Neural progenitor cell (in vitro differentiated cells): ENCODE measurements around the gene CSRNP3.

Experiments
- CTCF ChIP-seq: fragments of 200-600 bp; sonication (generic); IDR thresholded peaks from 2 replicates; pipeline ENCODE4 v1.5.1; 2017; ENCODE audit warnings: antibody characterized with exemption, mild to moderate bottlenecking
- EZH2phosphoT487 ChIP-seq: fragments of 200-600 bp; sonication (generic); IDR thresholded peaks from 2 replicates; pipeline ENCODE4 v1.6.1; 2017; ENCODE audit warnings: antibody characterized with exemption

- TF ChIP-seq CTCF (no peak), EZH2phosphoT487 (no peak)
Observed at GRCh38 chr2:165700531-165700930, 231.0 kb downstream of the CSRNP3 start.
